ENCODE measurements around the gene BHMT2. TPM values are rescaled to one million over a fixed set of nuclear protein-coding genes. Genes with fewer than 3 reads are reported as not detected.

The BHMT2 gene
- total RNA-seq, 1 experiment from 2014 or later: 0.20 TPM

GRCh38 chr5:79020861-79021561 lies 48.6 kb upstream of the BHMT2 start:
- BruUV-seq (replicated peaks): no TSS peak
- no peak overlapping the region for H3K9ac ChIP-seq (ENCODE audit: low read length)
- RAD21 ChIA-PET (ENCODE audit: low non-redundant PET in 1 of 2, low total read pairs in 2 of 2, uncharacterized antibody in 2 of 2, unreplicated experiment in 2 of 2): interaction anchor here (0.6 to 1.4 kb wide), 6 partner anchors 37 to 296 kb away, joined by 3 to 10 read pairs (median 4); no protein-coding TSS in a partner anchor
- POLR2A ChIA-PET: interaction anchor here (0.9 kb wide), 1 partner anchor 112 kb away, joined by 6 read pairs; no protein-coding TSS in a partner anchor
- H3K27me3 ChIP-seq (ENCODE audit: insufficient read depth, low read length): no peaks in the 10 kb centered on the region
- ATAC-seq (peak; percentile 92), DNase-seq (ENCODE audit: low read depth, low spot score) (peak; percentile 58)
- peak overlapping the region in 1 of 2 experiments; percentile 13; a peak in 2 of 4 replicates for H3K4me3 ChIP-seq (replicated peaks in 1 of 2; ENCODE audit: low read depth in 1 of 2, low read length in 2 of 2)
- H4K20me1 ChIP-seq (ENCODE audit: insufficient read depth): no peaks in the 10 kb centered on the region
- TF ChIP-seq EGR1 (IDR thresholded peaks at IDR 0.05; ENCODE audit: low read depth) (no peak), TCF7L2 (IDR thresholded peaks at IDR 0.05; ENCODE audit: borderline replicate concordance, extremely low read depth, insufficient read depth, insufficient read length) (no peak), RAD21 (IDR thresholded peaks at IDR 0.05; ENCODE audit: low read depth) (peak; percentile 81), ATF3 (IDR thresholded peaks at IDR 0.05) (no peak), EZH2phosphoT487 (IDR thresholded peaks at IDR 0.05; ENCODE audit: borderline replicate concordance) (no peak), SP1 (IDR thresholded peaks at IDR 0.05; ENCODE audit: low read depth) (no peak), ZNF274 (IDR thresholded peaks at IDR 0.05; ENCODE audit: low read depth, low read length) (no peak), CTCF (IDR thresholded peaks at IDR 0.05 in 2 of 3, conservative IDR thresholded peaks at IDR 0.05 in 1 of 3; ENCODE audit: borderline replicate concordance in 1 of 3, insufficient read depth in 1 of 3, low read depth in 2 of 3, low read length in 2 of 3) (peak; percentile 68 to 95 (median 82)), SRF (IDR thresholded peaks at IDR 0.05; ENCODE audit: low read depth) (no peak), EZH2 (IDR thresholded peaks at IDR 0.05) (no peak), FOSL1 (IDR thresholded peaks at IDR 0.05; ENCODE audit: low read depth) (no peak)
- no peaks in the 10 kb centered on the region for H3K79me2 ChIP-seq (ENCODE audit: insufficient read depth, low read length)
- no peaks in the 10 kb centered on the region for H3K9me2 ChIP-seq (ENCODE audit: insufficient read depth)
- no peaks in the 10 kb centered on the region for H3K9me3 ChIP-seq (ENCODE audit: control insufficient read depth in 1 of 2, insufficient read depth in 1 of 2, low read depth in 1 of 2, low read length in 2 of 2)
- H3K4me1 ChIP-seq (ENCODE audit: control insufficient read depth in 1 of 2, insufficient read depth in 2 of 2, low read length in 2 of 2): peaks cover 2 to 15% of the 10 kb centered on the region in 2 experiments; a peak in 2 of 4 replicates
- peak overlapping the region; percentile 57 for H3K4me2 ChIP-seq (ENCODE audit: low read length)
- peak overlapping the region; percentile 74 for H2AFZ ChIP-seq (ENCODE audit: low read depth, low read length, poor library complexity, severe bottlenecking)
- intact Hi-C loops (cut with micrococcal nuclease): loop anchor here (2.0 to 10.0 kb wide), 3 partner anchors 112 to 1061 kb away; no protein-coding TSS in a partner anchor
- H3K36me3 ChIP-seq (ENCODE audit: control insufficient read depth in 1 of 2, insufficient read depth in 2 of 2, low read length in 2 of 2): no peaks in the 10 kb centered on the region
- H3K27ac ChIP-seq (ENCODE audit: low read depth, low read length): no peak overlapping the region
- CTCF ChIA-PET: interaction anchor here (0.7 to 9.1 kb wide), 28 partner anchors 9 to 1287 kb away, joined by 3 to 373 read pairs (median 5); partner anchors contain the start of gene ARSB
